ENCODE data around the gene CDADC1.

GRCh38 chr13:49214917-49215376, 32.8 kb upstream of the CDADC1 start:
- TF ChIP-seq, protein P1, sequence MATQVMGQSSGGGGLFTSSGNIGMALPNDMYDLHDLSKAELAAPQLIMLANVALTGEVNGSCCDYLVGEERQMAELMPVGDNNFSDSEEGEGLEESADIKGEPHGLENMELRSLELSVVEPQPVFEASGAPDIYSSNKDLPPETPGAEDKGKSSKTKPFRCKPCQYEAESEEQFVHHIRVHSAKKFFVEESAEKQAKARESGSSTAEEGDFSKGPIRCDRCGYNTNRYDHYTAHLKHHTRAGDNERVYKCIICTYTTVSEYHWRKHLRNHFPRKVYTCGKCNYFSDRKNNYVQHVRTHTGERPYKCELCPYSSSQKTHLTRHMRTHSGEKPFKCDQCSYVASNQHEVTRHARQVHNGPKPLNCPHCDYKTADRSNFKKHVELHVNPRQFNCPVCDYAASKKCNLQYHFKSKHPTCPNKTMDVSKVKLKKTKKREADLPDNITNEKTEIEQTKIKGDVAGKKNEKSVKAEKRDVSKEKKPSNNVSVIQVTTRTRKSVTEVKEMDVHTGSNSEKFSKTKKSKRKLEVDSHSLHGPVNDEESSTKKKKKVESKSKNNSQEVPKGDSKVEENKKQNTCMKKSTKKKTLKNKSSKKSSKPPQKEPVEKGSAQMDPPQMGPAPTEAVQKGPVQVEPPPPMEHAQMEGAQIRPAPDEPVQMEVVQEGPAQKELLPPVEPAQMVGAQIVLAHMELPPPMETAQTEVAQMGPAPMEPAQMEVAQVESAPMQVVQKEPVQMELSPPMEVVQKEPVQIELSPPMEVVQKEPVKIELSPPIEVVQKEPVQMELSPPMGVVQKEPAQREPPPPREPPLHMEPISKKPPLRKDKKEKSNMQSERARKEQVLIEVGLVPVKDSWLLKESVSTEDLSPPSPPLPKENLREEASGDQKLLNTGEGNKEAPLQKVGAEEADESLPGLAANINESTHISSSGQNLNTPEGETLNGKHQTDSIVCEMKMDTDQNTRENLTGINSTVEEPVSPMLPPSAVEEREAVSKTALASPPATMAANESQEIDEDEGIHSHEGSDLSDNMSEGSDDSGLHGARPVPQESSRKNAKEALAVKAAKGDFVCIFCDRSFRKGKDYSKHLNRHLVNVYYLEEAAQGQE (IDR thresholded peaks at IDR 0.05; ENCODE audit: insufficient read depth in 1 of 2, low read depth in 2 of 2, low read length in 2 of 2), result no peak
- TF ChIP-seq TAF1 (IDR thresholded peaks at IDR 0.05; ENCODE audit: borderline replicate concordance, insufficient read depth, low read length), result no peak
- TF ChIP-seq POLR2AphosphoS5 (IDR thresholded peaks at IDR 0.05; ENCODE audit: low read depth, low read length), result no peak
